ENCODE data around the gene LCN2. TPM values are rescaled to one million over a fixed set of nuclear protein-coding genes. Genes with fewer than 3 reads are reported as not detected.

Gene LCN2
- 10 to 100 TPM in 2 of 4 donors, 1 to 10 TPM in 2; 6.0 to 45.7 (median 22.3) TPM for total RNA-seq

- WGBS: 43% methylated on average over 9 of the region's 9 CpGs
- H3K27me3 ChIP-seq: no peaks in the 10 kb centered on the region
- TF ChIP-seq POLR2AphosphoS5 (IDR thresholded peaks at IDR 0.05) (peak in 2 of 3 donors; percentile 47 to 62), CTCF (IDR thresholded peaks at IDR 0.05) (no peak)
- no peak within 1 kb of the TSS for H3K4me3 ChIP-seq
- H3K9me3 ChIP-seq: no peaks in the 10 kb centered on the region
- H3K36me3 ChIP-seq: no peaks in the 10 kb centered on the region
- peak within 1 kb of the TSS; percentile 45 for H3K27ac ChIP-seq
- H3K4me1 ChIP-seq: peaks cover 41% of the 10 kb centered on the region
- DNase-seq (ENCODE audit: low spot score in 2 of 2): peak in 1 of 2 donors; percentile 52
Measured at GRCh38 chr9:128149001-128149701, at the start of gene LCN2. Gene LCN2 (plus strand): TSS chr9:128149453. CDS start chr9:128149526, 73 bp downstream.

- Histone ChIP-seq H3K4me1 (peaks cover 64% of the 10 kb centered on the region), H3K4me3 (peak overlapping the region; percentile 55), H3K36me3 (peaks cover 34% of the 10 kb centered on the region), H3K27me3 (no peaks in the 10 kb centered on the region), H3K27ac (peak overlapping the region; percentile 96), H3K9me3 (no peaks in the 10 kb centered on the region)
- peak in 1 of 2 donors; percentile 67 for DNase-seq (ENCODE audit: low spot score in 2 of 2)
- TF ChIP-seq CTCF (IDR thresholded peaks at IDR 0.05) (no peak), POLR2AphosphoS5 (IDR thresholded peaks at IDR 0.05) (no peak), EP300 (IDR thresholded peaks at IDR 0.05) (no peak), POLR2A (IDR thresholded peaks at IDR 0.05) (no peak)
- WGBS: 64% methylated on average over 16 of the region's 16 CpGs
Measured at GRCh38 chr9:128099932-128100491, 49.2 kb upstream of the LCN2 start.

- Histone ChIP-seq H3K27ac (peak overlapping the region; percentile 96), H3K4me1 (peaks cover 58% of the 10 kb centered on the region), H3K27me3 (no peaks in the 10 kb centered on the region), H3K36me3 (peaks cover 38% of the 10 kb centered on the region), H3K4me3 (peak overlapping the region; percentile 55), H3K9me3 (no peaks in the 10 kb centered on the region)
- DNase-seq (ENCODE audit: low spot score in 2 of 2): no peak
- 82% methylated on average over 3 of the region's 10 CpGs for WGBS
- no peak for TF ChIP-seq CTCF (IDR thresholded peaks at IDR 0.05)
- TF ChIP-seq POLR2AphosphoS5 (IDR thresholded peaks at IDR 0.05): no peak
- TF ChIP-seq POLR2A (IDR thresholded peaks at IDR 0.05): no peak
- TF ChIP-seq EP300 (IDR thresholded peaks at IDR 0.05): no peak
Measured at GRCh38 chr9:128100581-128100980, 48.7 kb upstream of the LCN2 start.

GRCh38 chr9:128101231-128101661 is 48.0 kb upstream of the LCN2 start:
- Histone ChIP-seq H3K9me3 (no peaks in the 10 kb centered on the region), H3K27ac (no peak overlapping the region), H3K27me3 (no peaks in the 10 kb centered on the region), H3K4me3 (no peak overlapping the region), H3K36me3 (peaks cover 45% of the 10 kb centered on the region), H3K4me1 (peaks cover 58% of the 10 kb centered on the region)
- DNase-seq (ENCODE audit: low spot score in 2 of 2): no peak
- no peak for TF ChIP-seq EP300 (IDR thresholded peaks at IDR 0.05)
- TF ChIP-seq POLR2A (IDR thresholded peaks at IDR 0.05): no peak
- no peak for TF ChIP-seq POLR2AphosphoS5 (IDR thresholded peaks at IDR 0.05)
- 93% methylated on average over 12 of the region's 12 CpGs for WGBS

- H3K27ac ChIP-seq: no peak overlapping the region
- DNase-seq (ENCODE audit: low spot score in 2 of 2): peak in 1 of 2 donors; percentile 73
- H3K27me3 ChIP-seq: no peaks in the 10 kb centered on the region
- no peaks in the 10 kb centered on the region for H3K9me3 ChIP-seq
- TF ChIP-seq POLR2A (IDR thresholded peaks at IDR 0.05) (no peak), CTCF (IDR thresholded peaks at IDR 0.05) (no peak), EP300 (IDR thresholded peaks at IDR 0.05) (no peak), POLR2AphosphoS5 (IDR thresholded peaks at IDR 0.05) (no peak)
- no peak overlapping the region for H3K4me3 ChIP-seq
- peaks cover 55% of the 10 kb centered on the region for H3K4me1 ChIP-seq
- peaks cover 49% of the 10 kb centered on the region for H3K36me3 ChIP-seq
- 88% methylated on average over 20 of the region's 20 CpGs for WGBS
Measured at GRCh38 chr9:128101690-128102089, 47.6 kb upstream of the LCN2 start.
